ENCODE data around the gene MSTN. TPM values are rescaled to one million over a fixed set of nuclear protein-coding genes. Genes with fewer than 3 reads are reported as not detected.

Gene MSTN
- total RNA-seq: not detected in 2 replicates
- polyA plus RNA-seq: 0.04 and 0.05 TPM in 2 replicates
- not detected in 2 replicates for polyA plus RNA-seq (2011; cell fraction: cytosol; rRNA removed)
- polyA plus RNA-seq (2011; cell fraction: nucleus; rRNA removed): 0.80 and 1.4 TPM in 2 replicates
- polyA plus RNA-seq (2012): not detected in 2 replicates
- 0.10 TPM in 1 of 2 replicates, not detected in the other for polyA minus RNA-seq
- polyA minus RNA-seq (2011; cell fraction: cytosol; rRNA and poly(A)+ RNA removed): not detected
- 0.24 TPM in 2 replicates for polyA minus RNA-seq (2011; cell fraction: nucleus; rRNA and poly(A)+ RNA removed)
- Bru-seq, nascent RNA: percentile 19 among the genes with signal in this experiment
- BruChase-seq, experiment 1, labeled RNA remaining after a 6-hour chase: percentile 21 among the genes with signal in this experiment
- BruChase-seq, experiment 2, labeled RNA remaining after a 2-hour chase: percentile 17 among the genes with signal in this experiment
- long read RNA-seq: 0 reads

GRCh38 chr2:190062601-190063000, at the start of gene MSTN:
MSTN (minus strand) TSS chr2:190062729; CDS start chr2:190062596, 133 bp downstream.
- Histone ChIP-seq H3K79me2 (ENCODE audit: control insufficient read depth, insufficient read depth, low read length) (no peaks in the 10 kb centered on the region), H3K9me1 (replicated peaks; ENCODE audit: control insufficient read depth, extremely low read depth, insufficient read depth, low read length) (no peaks in the 10 kb centered on the region), H3K27ac (ENCODE audit: insufficient read depth, low read depth, low read length) (no peak within 1 kb of the TSS), H3K9ac (replicated peaks; ENCODE audit: extremely low read depth, insufficient read depth, low read length) (no peak within 1 kb of the TSS), H4K20me1 (replicated peaks; ENCODE audit: control insufficient read depth, extremely low read depth, insufficient read depth, low read length) (no peaks in the 10 kb centered on the region), H3K27me3 (ENCODE audit: control insufficient read depth in 2 of 2, insufficient read depth in 2 of 2, low read length in 2 of 2) (no peaks in the 10 kb centered on the region), H3K9me3 (replicated peaks; ENCODE audit: control insufficient read depth, insufficient read depth, low read length) (no peaks in the 10 kb centered on the region), H3K4me3 (replicated peaks in 1 of 3; ENCODE audit: insufficient read depth in 1 of 3, low read depth in 1 of 3, low read length in 3 of 3) (no peak within 1 kb of the TSS), H3K36me3 (ENCODE audit: control insufficient read depth in 2 of 2, extremely low read depth in 1 of 2, insufficient read depth in 2 of 2, low read length in 2 of 2) (no peaks in the 10 kb centered on the region), H3K4me1 (ENCODE audit: control insufficient read depth, extremely low read depth, insufficient read depth, low read length) (no peaks in the 10 kb centered on the region), H2AFZ (ENCODE audit: low read depth, low read length) (no peak within 1 kb of the TSS), H3K4me2 (ENCODE audit: insufficient read depth, low read length) (no peak within 1 kb of the TSS)
- FAIRE-seq (no peak), DNase-seq (ENCODE audit: low read depth, low spot score) (no peak)
- intact Hi-C loops (cut with micrococcal nuclease): no loop called here
- TF ChIP-seq FOS (IDR thresholded peaks at IDR 0.05; ENCODE audit: borderline replicate concordance, insufficient read depth, low read length) (no peak), MAX (IDR thresholded peaks at IDR 0.05; ENCODE audit: insufficient read depth, insufficient read length) (no peak), JUN (IDR thresholded peaks at IDR 0.05; ENCODE audit: borderline replicate concordance, insufficient read depth, insufficient read length, low read depth) (no peak), POLR2A (IDR thresholded peaks at IDR 0.05; ENCODE audit: low read depth, low read length) (no peak), MYC (IDR thresholded peaks at IDR 0.05; ENCODE audit: low read depth, low read length) (no peak), POLR2AphosphoS5 (IDR thresholded peaks at IDR 0.05; ENCODE audit: insufficient read depth, low read depth, low read length) (no peak), CTCF (IDR thresholded peaks at IDR 0.05; ENCODE audit: extremely low read depth in 1 of 2, insufficient read depth in 1 of 2, low read depth in 1 of 2, low read length in 2 of 2) (no peak), GATA2 (IDR thresholded peaks at IDR 0.05; ENCODE audit: insufficient read depth, insufficient read length, low read depth, low read length) (no peak)
- dilution Hi-C loops (cut with MboI; ENCODE audit: extremely low pct_ligation_motif_present, low sequenced_read_pairs): no loop called here
- no TSS peak for BruUV-seq (replicated peaks)
- ChIA-PET CTCF (interaction anchor here (3.2 kb wide), 1 partner anchor 263 kb away, joined by 12 read pairs; no protein-coding TSS in a partner anchor), POLR2A (no interaction called here)

Data from endothelial cell of umbilical vein (primary cell).